Lung (tissue), 12 donors: Measurements from ENCODE around the gene SART3. TPM values are rescaled to one million over a fixed set of nuclear protein-coding genes. Genes with fewer than 3 reads are reported as not detected.
A peak's percentile ranks its signal among the peaks of the same experiment; 100 is the strongest.

Experiments used
- ATAC-seq: fragments of 200-7000 bp; cut with Tn5 transposase; one replicate; pipeline ENCODE4 v1.9.1; 2020; ENCODE audit warnings: moderate number of reproducible peaks; ENCODE audit not compliant: insufficient read depth, low FRiP score
- DNase-seq, 3 donors: peaks; one replicate each; pipeline ENCODE4 v3.0.0-alpha.2; 2013 to 2017
- H3K27ac ChIP-seq, 2 donors: one replicate each; pipeline ENCODE4 v1.5.1; 2013; ENCODE audit warnings: mild to moderate bottlenecking in 2 of 2, moderate library complexity in 2 of 2, control low read depth in 1 of 2, inconsistent platforms in 1 of 2, low read depth in 1 of 2, low read length in 1 of 2
- H3K27me3 ChIP-seq, 3 donors: one replicate each; pipeline ENCODE4 v1.5.1; 2013; ENCODE audit warnings: low read length in 2 of 3; ENCODE audit not compliant: control insufficient read depth in 3 of 3, insufficient read depth in 3 of 3
- H3K36me3 ChIP-seq, 4 donors: one replicate each; pipeline ENCODE4 v1.5.1; 2013; ENCODE audit warnings: low read length in 4 of 4, mild to moderate bottlenecking in 1 of 4, moderate library complexity in 1 of 4; ENCODE audit not compliant: control insufficient read depth in 4 of 4, insufficient read depth in 4 of 4
- H3K4me1 ChIP-seq, 5 donors: one replicate each; pipeline ENCODE4 v1.5.1; 2013; ENCODE audit warnings: low read length in 5 of 5, mild to moderate bottlenecking in 2 of 5, moderate library complexity in 1 of 5; ENCODE audit not compliant: control insufficient read depth in 5 of 5, insufficient read depth in 5 of 5
- H3K4me3 ChIP-seq: one replicate; pipeline ENCODE4 v1.5.1; 2013; ENCODE audit warnings: mild to moderate bottlenecking, control low read depth, moderate library complexity
- H3K9ac ChIP-seq, 2 donors: one replicate each; pipeline ENCODE4 v1.5.1; 2013; ENCODE audit warnings: low read length in 2 of 2, control low read depth in 1 of 2; ENCODE audit not compliant: insufficient read depth in 1 of 2
- H3K9me3 ChIP-seq, 4 donors: one replicate each; pipeline ENCODE4 v1.5.1; 2013; ENCODE audit warnings: low read length in 3 of 4, mild to moderate bottlenecking in 1 of 4, moderate library complexity in 1 of 4; ENCODE audit not compliant: control insufficient read depth in 4 of 4, insufficient read depth in 3 of 4
- CTCF ChIP-seq: IDR thresholded peaks from 2 replicates; pipeline ENCODE4 v1.5.1; 2012; ENCODE audit warnings: mild to moderate bottlenecking; ENCODE audit errors: control extremely low read depth, extremely low read depth
- WGBS, 2 donors: extraction: QIAGEN DNeasy Blood & Tissue Kit; methylation state at CpG; one replicate each; pipeline ENCODE4 v1.1.7; 2013; 5-methylcytosine and 5-hydroxymethylcytosine counted together
- polyA plus RNA-seq, 2 donors: library from polyadenylated mRNA; stranded (reverse); fragments of 200-250 nt; gene quantifications; one replicate each; pipeline ENCODE4 v1.2.1, GENCODE V29; 2013
- total RNA-seq, 2 donors: library from RNA; depleted of rRNA in 1 of 2; stranded (reverse); fragments of >200 nt in 1 of 2; gene quantifications; one replicate each; pipeline ENCODE4 v1.2.1, GENCODE V29; 2014 to 2021
- donor health status: control.
- donor health status: control.
- donor health status: Bipolar disorder and iron deficiency.
- donor health status: healthy.
- donor health status: DM: yes; HTN: yes; CAD: no.

The SART3 gene
- total and polyA plus RNA-seq, 4 donors, result 12.2 to 107 (median 34.9) TPM

- no peak overlapping the region for H3K4me3 ChIP-seq
- no peak for DNase-seq
Observed at GRCh38 chr12:108596854-108597558, 36.0 kb upstream of the SART3 start.

GRCh38 chr12:108595711-108596647 lies 35.0 kb upstream of the SART3 start:
- DNase-seq (no peak), ATAC-seq (no peak)
- Histone ChIP-seq H3K9ac (peak overlapping the region in 1 of 2 donors; percentile 58), H3K4me3 (peak overlapping the region; percentile 10), H3K27me3 (no peaks in the 10 kb centered on the region), H3K27ac (no peak overlapping the region), H3K36me3 (peaks cover 0 to 7% (median 0%) of the 10 kb centered on the region in 4 donors), H3K4me1 (peaks cover 0 to 23% (median 10%) of the 10 kb centered on the region in 5 donors), H3K9me3 (no peaks in the 10 kb centered on the region)
- TF ChIP-seq CTCF, result no peak
- WGBS, 2 donors, result 75 to 80% methylated on average over 17 of the region's 17 CpGs

More at GRCh38 chr12:108596854-108597558, 36.0 kb upstream of the SART3 start:
- 61 to 83% methylated on average over 10 of the region's 10 CpGs for WGBS, 2 donors
- Histone ChIP-seq H3K4me1 (peaks cover 0 to 23% (median 10%) of the 10 kb centered on the region in 5 donors), H3K27me3 (no peaks in the 10 kb centered on the region), H3K27ac (no peak overlapping the region), H3K36me3 (peaks cover 0 to 5% (median 0%) of the 10 kb centered on the region in 4 donors), H3K9ac (peak overlapping the region; percentile 39 to 88), H3K9me3 (no peaks in the 10 kb centered on the region)
- TF ChIP-seq CTCF, result no peak
- no peak for ATAC-seq

- Histone ChIP-seq H3K9ac (peak overlapping the region in 1 of 2 donors; percentile 44), H3K36me3 (peaks cover 0 to 7% (median 0%) of the 10 kb centered on the region in 4 donors), H3K4me1 (peaks cover 0 to 23% (median 10%) of the 10 kb centered on the region in 5 donors), H3K9me3 (no peaks in the 10 kb centered on the region), H3K27me3 (no peaks in the 10 kb centered on the region), H3K4me3 (peak overlapping the region; percentile 10), H3K27ac (peak overlapping the region in 1 of 2 donors; percentile 15)
- no peak for ATAC-seq
- no peak for TF ChIP-seq CTCF
- 95 to 96% methylated on average over 7 of the region's 7 CpGs for WGBS, 2 donors
- DNase-seq, result no peak
Observed at GRCh38 chr12:108594960-108595710, 34.2 kb upstream of the SART3 start.
